GM21723 (cell line): ENCODE data around the gene ASCL3.
A peak's percentile ranks its signal among the peaks of the same experiment; 100 is the strongest.
"Not testable (repeated sequence)": the region's sequence is repeated elsewhere in the genome, so short reads cannot be mapped to it uniquely, and the experiment has no call there.

ENCODE experiments used
- ATAC-seq: cut with Tn5 transposase; IDR thresholded peaks from one replicate; pipeline ENCODE4 v1.9.1; 2021; ENCODE audit warnings: mild to moderate bottlenecking, moderate library complexity; ENCODE audit not compliant: unreplicated experiment

Gene ASCL3

DNA sequence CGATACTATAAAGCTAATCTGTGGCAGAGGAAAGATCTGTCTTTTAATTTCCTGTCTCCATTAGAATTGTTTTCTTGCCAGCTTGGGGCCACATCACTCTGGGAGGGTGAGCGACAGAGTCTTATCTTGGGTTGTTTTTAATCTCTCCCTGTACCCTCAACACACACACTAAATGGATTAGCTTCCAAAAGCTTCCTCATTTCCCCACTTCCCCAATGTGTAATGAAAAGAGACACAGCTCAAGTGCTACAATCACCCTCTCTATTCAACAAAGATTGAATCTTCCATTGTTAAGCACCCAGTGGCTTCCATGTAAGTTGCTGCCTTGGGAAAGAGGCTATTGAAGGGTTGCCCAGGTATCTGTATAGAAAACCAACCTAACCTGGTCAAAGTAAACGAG is 6.1 kb upstream of the ASCL3 start:
- no peak for ATAC-seq

DNA sequence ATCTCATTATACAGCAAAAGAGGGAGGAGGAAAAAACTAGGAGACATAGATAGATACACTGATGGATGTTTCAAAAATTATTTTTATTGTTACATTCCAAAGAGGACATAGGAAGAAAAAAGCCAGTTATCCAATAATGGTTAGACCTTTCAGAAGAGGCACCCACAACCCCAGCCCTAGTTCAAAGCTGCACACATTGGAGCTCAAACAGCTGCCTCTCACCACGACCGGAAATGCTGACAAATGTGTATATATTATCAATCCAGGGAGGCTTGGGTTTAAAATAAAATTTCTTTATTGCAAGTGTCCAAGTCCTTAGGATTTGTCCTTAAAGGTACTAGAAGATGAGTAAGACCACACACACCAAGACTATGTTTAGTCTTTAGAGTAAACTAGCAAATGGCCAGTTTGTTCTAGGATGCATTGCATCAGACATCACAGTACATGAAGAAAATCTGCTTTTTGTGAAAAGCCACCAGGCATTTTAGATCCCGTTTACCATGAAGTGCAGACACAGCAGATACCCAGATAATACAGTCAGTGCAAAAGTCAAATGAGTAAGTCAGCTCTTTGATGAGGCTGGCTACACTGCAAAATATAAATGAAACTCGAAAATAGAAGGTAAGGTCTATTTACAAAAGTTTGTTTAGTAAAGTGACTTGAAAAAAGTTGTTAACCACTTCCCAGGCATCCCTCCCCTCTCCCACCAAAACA is 4.6 kb upstream of the ASCL3 start:
- no peak for ATAC-seq

DNA sequence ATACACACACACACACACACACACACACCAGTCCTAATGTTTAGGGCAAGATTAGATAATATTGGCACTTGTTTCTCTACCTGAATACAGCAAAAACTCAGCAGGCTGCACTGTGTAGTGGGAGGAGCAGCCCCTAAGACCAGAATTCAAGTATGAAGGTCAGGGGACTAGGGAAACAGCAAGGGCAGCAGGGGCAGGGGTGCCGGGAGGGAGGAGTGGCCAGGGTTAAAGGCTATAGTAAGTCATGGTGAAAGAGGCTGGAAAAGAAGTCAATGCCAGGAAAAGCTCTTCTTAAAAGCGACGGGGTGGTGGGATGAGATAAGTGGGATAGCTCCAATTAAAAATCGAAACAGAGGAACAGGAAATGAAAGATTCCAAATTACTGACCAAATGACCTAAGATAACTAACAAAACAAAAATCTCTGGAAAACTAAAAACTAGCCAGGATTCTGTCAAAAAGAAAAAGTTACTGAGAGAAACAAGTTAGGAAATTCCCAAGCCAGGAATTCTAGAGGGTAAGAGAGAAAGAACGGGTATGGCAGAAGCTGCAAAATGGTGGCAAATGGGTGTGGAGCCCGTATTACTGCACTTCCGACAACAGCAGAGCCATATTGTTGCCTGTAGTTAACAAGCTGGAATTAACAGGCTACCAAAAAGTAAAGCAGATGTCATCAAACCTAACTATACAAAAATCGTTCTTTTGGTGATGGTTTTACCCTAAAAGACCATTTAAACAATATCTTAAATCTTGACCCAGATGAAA is 1.3 kb downstream of the ASCL3 start:
- ATAC-seq: no peak

DNA sequence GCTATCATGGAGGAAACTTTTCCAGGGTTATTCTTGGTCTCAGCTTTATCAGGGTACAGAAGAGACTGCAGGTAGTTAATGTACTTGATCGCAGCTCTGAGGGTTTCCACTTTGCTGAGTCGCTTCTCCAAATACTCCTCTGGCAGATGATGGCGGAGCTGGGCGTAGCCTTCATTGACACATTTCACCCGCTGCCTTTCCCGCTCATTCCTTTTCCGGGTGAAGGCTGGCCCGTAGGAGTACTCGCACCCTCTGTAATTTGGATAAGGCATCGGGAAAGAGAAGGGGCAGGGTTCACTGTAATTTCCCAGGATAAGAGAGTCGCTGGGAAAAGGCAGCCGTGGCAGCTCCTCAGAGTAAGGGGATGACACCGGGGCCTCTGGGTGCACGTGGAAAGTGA is 5.2 kb downstream of the ASCL3 start:
- no peak for ATAC-seq

DNA sequence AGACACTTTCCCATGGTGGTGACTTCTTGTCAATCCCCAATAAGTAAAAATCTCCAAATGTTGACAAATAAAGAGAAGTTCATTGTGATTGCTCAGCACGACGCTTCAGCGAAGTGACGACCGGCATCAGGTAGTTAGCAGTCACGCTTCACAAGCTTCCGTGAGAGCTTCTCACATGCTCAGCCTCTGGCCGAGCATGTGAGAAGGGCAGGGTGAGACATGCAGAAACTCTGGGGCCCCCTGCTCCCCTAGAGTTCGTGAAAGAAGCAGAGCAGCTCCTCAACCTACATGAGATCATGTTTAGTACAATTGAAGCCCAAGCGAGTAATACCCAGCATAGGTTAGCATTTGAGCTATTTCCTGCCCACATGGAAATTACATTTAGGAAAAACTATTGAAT is 5.7 kb downstream of the ASCL3 start:
- peak; percentile 89 for ATAC-seq

DNA sequence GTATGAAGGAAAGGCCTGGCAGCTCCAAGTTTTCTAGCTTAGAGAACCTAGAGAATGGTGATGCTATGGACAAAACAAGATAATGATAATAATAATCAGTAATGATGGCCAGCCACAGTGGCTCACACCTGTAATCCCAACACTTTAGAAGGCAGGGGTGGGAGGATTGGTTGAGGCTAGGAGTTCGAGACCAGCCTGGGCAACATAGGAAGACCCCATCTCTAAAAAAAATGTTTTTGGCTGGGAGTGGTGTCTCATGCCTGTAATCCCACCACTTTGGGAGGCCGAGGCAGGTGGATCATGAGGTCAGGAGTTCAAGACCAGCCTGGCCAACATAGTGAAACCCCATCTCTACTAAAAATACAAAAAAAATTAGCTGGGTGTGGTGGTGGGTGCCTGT is 7.0 kb downstream of the ASCL3 start:
- not testable (repeated sequence) for ATAC-seq

DNA sequence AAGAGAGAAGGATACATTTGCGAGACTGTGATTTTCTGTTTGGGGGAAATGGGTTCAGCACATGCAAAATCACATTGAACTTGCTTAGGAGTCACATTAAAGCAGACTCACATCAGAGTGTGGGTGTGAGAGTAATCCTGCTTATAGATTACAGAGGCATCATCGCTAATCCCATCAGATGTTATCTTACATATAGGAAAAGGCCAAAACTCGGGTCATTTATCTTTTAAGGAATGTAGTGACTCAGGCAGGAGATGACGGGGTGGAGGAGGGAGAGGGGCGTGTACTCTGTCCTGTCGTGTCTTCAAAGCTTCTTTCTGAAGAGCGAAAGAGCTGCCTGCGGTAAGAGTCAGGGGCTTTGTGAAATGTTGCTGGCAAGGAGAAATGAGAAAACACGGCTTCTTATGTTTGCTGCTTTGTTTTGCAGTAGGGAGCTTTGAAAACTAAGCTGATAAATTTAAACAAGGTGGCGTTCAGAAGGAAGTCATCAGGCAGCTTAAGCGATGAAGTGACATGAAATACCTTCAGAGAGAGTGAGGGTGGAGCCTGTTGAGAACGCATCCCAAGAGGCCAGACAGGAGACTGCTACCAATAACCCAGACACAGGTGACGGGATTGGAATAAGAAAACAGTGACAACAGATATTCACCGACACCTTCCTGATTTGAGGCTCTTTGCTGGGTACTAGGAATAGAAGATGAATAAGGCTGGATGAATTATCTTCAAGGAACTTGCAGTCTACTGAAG is 7.9 kb downstream of the ASCL3 start:
- no peak for ATAC-seq

DNA sequence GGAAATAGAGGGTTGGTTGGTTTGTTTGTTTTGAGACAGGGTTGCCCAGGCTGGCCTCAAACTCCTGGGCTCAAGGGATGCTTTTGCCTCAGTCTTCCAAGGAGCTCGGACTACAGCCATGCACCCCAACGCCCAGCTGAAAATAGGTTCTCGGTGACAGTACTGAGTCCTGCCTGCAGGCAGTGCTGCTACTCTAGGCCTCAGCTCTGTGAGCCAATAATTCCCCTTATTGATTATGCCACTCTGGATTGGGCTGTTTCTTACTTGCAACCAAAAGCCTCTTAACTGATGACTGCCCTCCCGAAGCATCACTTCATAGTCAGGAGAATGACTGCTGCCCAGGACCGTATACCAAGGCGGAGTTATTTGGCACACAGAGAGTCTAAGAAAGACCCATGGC is 8.9 kb downstream of the ASCL3 start:
- ATAC-seq: no peak

DNA sequence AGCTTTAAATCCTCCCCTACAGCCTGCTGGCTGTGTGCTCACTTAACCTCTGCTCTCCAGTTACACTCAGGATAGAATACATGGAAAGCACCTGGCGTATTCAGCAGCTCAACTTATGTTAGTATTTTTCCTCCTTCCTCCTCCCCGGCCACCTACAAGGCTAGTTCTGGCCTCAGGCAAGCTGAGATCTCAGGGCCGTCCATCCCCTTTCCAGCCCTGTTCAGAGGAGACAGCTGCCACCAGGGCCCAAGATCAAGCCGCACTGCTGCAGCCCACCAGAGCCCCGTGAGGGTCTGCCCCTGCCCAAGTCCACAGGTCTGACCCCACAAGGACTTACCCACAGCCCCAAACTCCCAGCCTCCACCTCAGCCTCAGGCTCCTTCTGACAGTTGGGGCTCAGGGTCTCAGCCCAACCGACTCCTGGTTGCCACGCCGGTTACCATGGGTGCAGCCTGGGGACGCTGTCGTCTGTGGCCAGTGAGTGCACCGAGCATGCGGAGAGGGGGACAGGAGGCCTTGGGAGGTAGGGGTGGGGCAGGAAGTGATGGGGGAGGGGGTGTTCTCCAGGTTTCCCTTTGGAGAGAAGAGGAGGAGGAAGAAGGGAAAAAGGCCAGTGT is 10.1 kb downstream of the ASCL3 start, which contains the start of gene C11orf16:
TSS of gene C11orf16 (minus strand) at position 384 of the 617 bp plus-strand sequence. CDS start 639 bp downstream, outside the sequence.
- no peak for ATAC-seq

DNA sequence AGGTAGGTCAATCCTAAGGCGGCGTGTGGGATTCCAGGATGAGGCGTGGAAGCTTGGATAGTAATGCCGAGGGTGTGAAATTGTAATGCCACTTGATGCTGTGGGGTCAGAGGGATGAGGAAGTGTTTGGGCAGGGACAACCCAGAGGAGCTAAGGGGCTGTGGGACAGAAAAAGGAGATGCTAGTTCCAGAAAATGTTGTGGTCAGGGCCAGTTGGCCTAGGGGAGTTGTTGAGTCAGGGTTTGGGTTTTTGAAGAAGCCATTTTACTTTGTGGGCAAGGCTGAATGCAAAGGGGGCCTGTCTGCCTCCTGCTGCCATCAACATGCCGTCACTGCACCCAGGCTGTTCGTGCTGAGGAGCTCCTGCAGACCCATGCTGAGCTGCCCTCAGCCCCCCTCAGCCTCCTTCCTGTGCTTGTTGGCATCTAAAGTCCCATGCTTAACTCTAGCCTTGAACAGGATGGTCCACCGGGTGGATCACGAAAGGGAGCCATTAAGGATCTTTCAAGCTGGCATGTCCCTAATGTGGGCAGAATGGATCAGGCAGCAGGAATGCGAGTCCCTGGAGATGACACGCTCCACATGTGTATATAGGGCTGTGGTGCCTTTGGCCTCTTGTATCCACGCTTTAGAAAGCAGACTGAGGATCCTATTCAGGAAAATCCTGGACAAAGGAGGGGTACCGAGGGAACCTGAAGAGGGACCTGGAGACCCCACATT is 12.2 kb downstream of the ASCL3 start:
- ATAC-seq: no peak

DNA sequence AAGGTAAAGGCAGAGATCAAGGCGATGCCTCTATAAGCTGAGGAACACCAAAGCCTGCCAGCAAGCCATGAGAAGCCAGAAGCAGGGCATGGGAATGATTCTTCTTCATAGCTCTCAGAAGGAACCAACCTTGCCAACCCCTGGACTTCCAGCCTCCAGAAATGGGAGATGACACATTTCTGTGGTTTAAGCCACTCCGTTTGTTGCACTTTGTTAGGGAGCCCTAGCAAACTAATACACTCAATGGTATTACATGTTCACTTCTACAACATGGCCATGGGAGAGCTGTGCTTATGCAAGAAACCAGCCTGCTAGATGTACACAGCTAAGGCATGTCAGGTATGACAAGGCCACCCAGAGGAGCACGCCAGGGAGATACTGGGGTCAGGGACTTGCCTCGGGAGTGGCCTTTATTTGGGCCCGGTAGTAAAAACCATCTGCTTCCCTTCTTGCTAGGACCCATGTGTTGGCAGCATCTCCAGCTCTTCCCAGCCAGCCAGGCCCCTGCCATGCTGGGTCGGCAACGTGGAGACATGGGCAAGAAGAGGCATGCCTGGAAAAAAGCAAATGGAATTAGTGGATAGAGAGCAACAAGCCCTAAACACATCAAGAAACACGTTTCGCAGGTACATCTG is 13.7 kb downstream of the ASCL3 start:
- no peak for ATAC-seq

DNA sequence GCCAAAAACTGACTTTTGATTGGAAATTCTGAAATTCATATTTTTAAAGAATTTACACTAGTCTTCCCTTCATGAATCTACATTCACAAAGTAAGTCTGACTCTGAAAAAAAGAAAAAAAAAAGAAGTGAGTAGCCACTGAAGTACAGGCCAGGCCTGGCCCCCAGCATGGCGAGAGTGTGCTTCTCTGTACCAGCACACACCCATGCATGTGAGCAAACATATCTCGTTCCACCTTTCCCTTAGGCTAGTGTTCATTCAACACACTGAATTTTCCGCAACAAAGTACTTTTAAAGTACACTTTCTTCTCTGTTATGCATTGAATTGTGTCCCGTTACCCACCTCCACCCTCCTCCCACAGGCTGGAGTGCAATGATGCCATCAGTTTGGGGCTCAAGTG is 14.6 kb downstream of the ASCL3 start:
- no peak for ATAC-seq

DNA sequence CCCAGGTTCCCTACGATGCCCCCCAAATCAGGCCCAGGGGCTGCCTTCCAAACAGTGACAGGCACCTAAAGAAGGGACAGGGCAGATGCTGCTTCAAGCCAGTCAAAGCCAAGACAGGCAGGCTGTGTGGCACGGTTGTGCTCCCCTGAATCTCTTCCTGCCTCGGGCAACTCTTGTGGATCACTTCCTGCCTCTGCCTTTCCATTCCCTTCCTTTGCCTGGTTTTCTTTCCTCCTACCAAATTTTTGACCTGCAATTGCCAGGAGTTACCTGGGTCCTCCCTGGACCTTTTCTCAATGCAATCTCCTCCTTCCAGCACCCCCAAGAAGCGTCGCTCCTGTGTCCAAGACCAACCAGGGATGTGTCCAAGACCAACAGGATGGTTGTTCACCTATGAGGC is 15.6 kb downstream of the ASCL3 start:
- no peak for ATAC-seq

DNA sequence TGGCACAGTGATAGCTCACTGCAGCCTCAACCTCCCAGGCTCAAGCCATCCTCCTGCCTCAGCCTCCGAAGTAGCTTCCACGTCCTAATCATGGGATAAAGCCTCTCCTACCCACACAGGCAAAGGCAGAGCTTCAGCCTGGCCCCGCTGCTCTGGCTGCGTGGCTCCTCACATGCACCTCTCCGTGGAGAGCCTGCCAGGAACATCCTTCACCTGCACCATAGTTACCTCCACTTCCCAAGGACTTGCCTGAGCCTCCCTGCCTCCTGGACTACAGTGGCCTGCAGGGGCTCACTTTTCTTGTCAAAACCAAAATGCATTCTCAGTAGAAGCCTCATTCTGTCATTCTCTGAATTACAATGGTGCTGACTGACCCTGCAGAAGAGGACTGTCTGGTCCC is 16.6 kb downstream of the ASCL3 start:
- ATAC-seq: no peak

DNA sequence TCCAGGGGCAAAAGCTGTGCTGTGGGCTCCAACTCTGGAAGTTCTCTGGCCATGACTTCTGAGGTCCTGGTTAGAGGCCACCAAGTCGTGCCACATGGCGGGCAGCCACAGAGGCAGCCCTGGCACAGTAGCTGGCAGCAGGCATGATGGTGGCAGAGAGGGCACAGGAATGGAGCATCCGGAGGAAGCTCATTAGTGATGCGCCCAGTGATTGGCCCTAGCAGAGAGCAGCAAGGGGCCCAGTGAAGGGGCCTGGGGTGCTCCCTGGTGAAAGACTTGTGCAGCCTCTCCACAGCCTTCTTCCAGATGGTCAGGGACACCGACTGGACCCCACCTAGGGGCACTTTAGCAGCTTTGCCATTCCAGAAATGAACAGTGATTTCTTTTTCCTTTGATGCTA is 17.1 kb downstream of the ASCL3 start:
- ATAC-seq: no peak

DNA sequence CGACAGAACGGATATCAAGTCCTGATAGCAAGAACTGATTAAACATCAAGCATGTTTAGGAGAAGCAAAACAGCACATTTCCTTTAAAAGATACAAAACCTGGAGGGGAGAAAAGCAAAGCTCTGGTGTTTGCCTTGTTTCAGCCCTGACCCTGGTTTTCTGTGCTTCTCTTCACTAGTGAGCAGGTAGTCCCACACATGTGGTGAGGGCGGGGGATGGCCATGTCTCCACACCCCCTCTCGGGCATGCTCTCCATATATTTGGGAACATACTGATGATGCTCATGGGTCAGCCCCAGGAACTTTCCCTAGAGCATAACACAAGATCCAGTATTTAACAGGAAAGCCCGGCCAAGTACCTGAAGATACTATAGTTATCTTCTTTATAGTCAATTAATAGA is 20.1 kb downstream of the ASCL3 start:
- ATAC-seq: no peak

DNA sequence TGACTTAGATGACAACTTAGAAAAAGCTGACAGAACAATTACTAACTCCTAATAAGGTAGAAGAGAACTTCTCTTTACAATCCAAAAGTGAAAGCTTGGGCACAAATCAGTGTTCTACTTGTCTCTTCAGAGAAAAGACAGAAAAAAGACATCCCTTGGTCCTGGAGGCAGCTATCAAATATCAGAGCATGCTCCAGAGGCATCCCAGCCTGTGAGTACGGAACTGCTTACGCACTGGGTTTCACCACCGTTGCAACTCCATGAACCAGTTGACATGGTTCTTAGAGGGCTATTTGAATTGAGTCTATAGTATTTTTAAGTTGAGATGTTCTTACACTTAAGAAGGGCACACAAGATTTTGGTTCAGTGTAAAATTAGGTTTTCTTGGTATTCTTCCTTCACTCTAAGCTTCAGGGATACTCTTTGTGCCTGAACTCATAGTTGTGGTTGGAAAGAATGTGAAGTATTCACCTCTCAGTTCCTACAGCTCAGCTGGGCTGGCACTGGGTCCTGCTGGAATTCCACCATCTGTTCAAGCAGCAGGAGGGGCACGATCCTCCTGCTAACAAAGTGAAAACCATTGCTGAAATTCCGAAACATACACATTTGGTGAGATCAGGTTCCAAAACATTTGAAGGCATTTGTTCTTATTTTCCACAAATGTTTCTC is 25.5 kb downstream of the ASCL3 start:
- ATAC-seq: no peak

DNA sequence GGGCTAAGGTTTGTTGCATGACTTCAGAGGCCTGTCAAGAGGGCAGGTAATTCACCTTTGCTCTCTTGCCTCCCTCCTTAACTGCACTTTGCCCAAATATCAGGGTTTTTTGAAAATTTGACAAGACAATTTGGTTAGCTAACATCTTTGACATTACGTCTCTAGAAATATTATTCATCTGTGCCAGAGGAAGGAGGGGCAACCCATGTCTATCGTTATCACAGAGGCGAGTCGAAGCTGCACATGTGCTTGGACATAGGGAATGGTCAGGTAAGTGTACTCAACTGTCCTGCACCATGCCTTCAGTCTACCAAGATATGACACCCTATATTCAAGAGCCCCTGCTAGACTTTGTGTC is 28.2 kb downstream of the ASCL3 start:
- no peak for ATAC-seq

DNA sequence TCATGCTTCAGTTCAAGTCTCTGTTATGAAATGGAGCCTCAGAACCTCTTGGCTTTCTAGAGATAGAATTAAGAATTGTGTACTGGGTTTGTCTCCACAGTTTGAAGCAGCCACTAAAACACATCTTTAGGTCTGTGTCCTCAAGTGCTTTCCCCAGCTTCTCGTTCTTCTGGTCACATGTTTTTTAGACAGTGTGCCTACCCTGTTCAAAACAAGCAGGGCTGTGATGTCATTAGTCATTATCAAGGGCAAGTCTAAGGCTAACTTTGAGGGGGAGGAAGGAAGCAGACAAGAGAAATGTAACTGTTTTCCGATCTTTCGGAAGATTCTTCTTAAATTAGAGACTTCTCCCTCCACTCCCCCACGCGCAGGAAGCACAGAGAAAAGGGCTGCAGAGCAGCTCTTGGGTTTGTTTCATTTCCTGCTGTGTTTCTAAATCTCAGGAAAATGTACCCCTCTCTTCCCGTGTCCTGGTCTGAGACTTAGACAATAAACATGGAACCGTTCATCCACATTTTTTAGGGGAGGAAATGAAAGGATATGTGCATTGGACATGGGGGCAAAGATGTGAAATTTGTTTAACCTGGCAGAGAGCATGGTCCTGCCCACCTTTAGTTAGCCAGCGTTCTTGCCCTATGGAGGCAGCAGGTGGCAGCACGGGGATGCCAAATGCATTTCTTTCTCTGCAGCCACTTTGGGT is 28.7 kb downstream of the ASCL3 start:
- ATAC-seq: no peak
